SHP77 (cell line): ENCODE data around the gene FOXP1.
"Not testable (repeated sequence)": the region's sequence is repeated elsewhere in the genome, so short reads cannot be mapped to it uniquely, and the experiment has no call there.

ENCODE experiments used
- DNase-seq, 2 experiments: peaks; one replicate each; lab custom pipeline; 2025; lab: John Stamatoyannopoulos, UW

The FOXP1 gene

GRCh38 chr3:71330505-71330904 is 253.0 kb downstream of the FOXP1 start:
- DNase-seq, result no peak

- no peak for DNase-seq
These were observed 253.7 kb downstream of the FOXP1 start for GRCh38 chr3:71329817-71330216.

- no peak for DNase-seq
These were observed 254.6 kb downstream of the FOXP1 start for GRCh38 chr3:71328926-71329325.

GRCh38 chr3:71327936-71328335 is 255.6 kb downstream of the FOXP1 start:
- DNase-seq, result no peak

- DNase-seq, result no peak
These were observed 257.8 kb downstream of the FOXP1 start for GRCh38 chr3:71325715-71326114.

- DNase-seq, result not testable (repeated sequence)
These were observed 259.3 kb downstream of the FOXP1 start for GRCh38 chr3:71324224-71324623.

GRCh38 chr3:71323558-71323957 is 260.0 kb downstream of the FOXP1 start:
- DNase-seq, result no peak

- DNase-seq, result no peak
These were observed 261.4 kb downstream of the FOXP1 start for GRCh38 chr3:71322154-71322553.

GRCh38 chr3:71319771-71320170 is 263.8 kb downstream of the FOXP1 start:
- no peak for DNase-seq

GRCh38 chr3:71318458-71318827 is 265.1 kb downstream of the FOXP1 start:
- no peak for DNase-seq

GRCh38 chr3:71317749-71318457 is 265.6 kb downstream of the FOXP1 start:
- no peak for DNase-seq

- no peak for DNase-seq
These were observed 266.4 kb downstream of the FOXP1 start for GRCh38 chr3:71317140-71317539.

- DNase-seq, result no peak
These were observed 267.3 kb downstream of the FOXP1 start for GRCh38 chr3:71316066-71316777.

GRCh38 chr3:71315431-71315830 is 268.1 kb downstream of the FOXP1 start:
- no peak for DNase-seq

GRCh38 chr3:71313844-71314243 is 269.7 kb downstream of the FOXP1 start:
- DNase-seq, result no peak

GRCh38 chr3:71312461-71312860 is 271.1 kb downstream of the FOXP1 start:
- DNase-seq, result no peak

- DNase-seq, result no peak
These were observed 271.9 kb downstream of the FOXP1 start for GRCh38 chr3:71311661-71312046.

GRCh38 chr3:71310980-71311660 is 272.4 kb downstream of the FOXP1 start:
- DNase-seq, result no peak

GRCh38 chr3:71310359-71310979 is 273.1 kb downstream of the FOXP1 start:
- no peak for DNase-seq

- no peak for DNase-seq
These were observed 273.6 kb downstream of the FOXP1 start for GRCh38 chr3:71309886-71310285.

- no peak for DNase-seq
These were observed 274.2 kb downstream of the FOXP1 start for GRCh38 chr3:71309342-71309741.

GRCh38 chr3:71308836-71309235 is 274.7 kb downstream of the FOXP1 start:
- no peak for DNase-seq
